Peyer's patch (tissue), 4 donors: ENCODE results near the gene SAE1. TPM values are rescaled to one million over a fixed set of nuclear protein-coding genes. Genes with fewer than 3 reads are reported as not detected.
A peak's percentile ranks its signal among the peaks of the same experiment; 100 is the strongest.

Experiments
- DNase-seq, 3 donors: peaks; one replicate each; pipeline ENCODE4 v3.0.0-alpha.2; 2017 to 2019
- H3K27ac ChIP-seq, 4 donors: fragments of 200-600 bp; sonication (generic); one replicate each; pipeline ENCODE4 v1.5.1; 2016 to 2019
- H3K27me3 ChIP-seq, 2 donors: fragments of 200-600 bp; sonication (generic); one replicate each; pipeline ENCODE4 v1.5.1; 2019
- H3K36me3 ChIP-seq, 3 donors: fragments of 200-600 bp; sonication (generic); one replicate each; pipeline ENCODE4 v1.5.1; 2016 to 2019
- H3K4me1 ChIP-seq, 4 donors: fragments of 200-600 bp; sonication (generic); one replicate each; pipeline ENCODE4 v1.5.1; 2016 to 2019
- H3K4me3 ChIP-seq, 4 donors: fragments of 200-600 bp; sonication (generic); 1 replicate in 3 of 4; 2 replicates in 1 of 4; pipeline ENCODE4 v1.5.1; 2016 to 2019; ENCODE audit warnings: mild to moderate bottlenecking in 1 of 4
- H3K9me3 ChIP-seq, 4 donors: fragments of 200-600 bp; sonication (generic); one replicate each; pipeline ENCODE4 v1.5.1; 2016 to 2019; ENCODE audit warnings: mild to moderate bottlenecking in 1 of 4
- CTCF ChIP-seq, 6 experiments: fragments of 450-650 bp in 4 of 6; fragments of 200-600 bp in 2 of 6; sonication (generic) in 1 of 6; IDR thresholded peaks; one replicate each; pipeline ENCODE4 v1.5.1; 2017 to 2019; ENCODE audit warnings: antibody characterized with exemption in 6 of 6, mild to moderate bottlenecking in 3 of 6, moderate library complexity in 1 of 6
- POLR2A ChIP-seq, 2 donors: fragments of 450-650 bp; IDR thresholded peaks; one replicate each; pipeline ENCODE4 v1.5.1; 2017; ENCODE audit warnings: antibody characterized with exemption in 2 of 2, mild to moderate bottlenecking in 2 of 2, moderate library complexity in 2 of 2
- total RNA-seq, 4 donors: library from RNA; depleted of rRNA; stranded (reverse); fragments of >200 nt; gene quantifications; one replicate each; pipeline ENCODE4 v1.1.0, GENCODE V29; 2016

Gene SAE1
- total RNA-seq, 4 donors from 2014 or later, result 35.9 to 73.4 (median 40.3) TPM

DNA sequence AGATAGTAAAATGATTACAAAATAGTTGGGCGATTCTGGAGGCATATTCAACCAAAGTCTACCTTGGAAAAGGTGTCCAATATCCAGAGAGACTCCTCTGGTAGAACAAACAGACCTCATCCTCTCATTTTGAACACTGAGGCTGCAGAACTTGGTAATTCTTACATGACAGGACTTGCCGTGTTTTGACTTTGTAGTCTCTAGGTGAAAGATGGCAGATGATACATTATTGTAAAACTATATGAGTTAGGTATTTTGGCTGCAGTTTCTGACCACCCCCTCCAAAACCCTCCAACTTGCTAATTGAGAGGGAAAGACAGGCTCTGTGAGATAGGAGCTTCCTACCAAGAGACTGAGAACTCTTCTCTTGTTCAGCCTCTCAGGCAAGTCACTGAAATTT, 22.6 kb downstream of the SAE1 start:
- DNase-seq, result no peak
- no peaks in the 10 kb centered on the region for H3K9me3 ChIP-seq
- peaks cover 0 to 54% (median 6%) of the 10 kb centered on the region in 3 donors for H3K36me3 ChIP-seq
- TF ChIP-seq CTCF (IDR thresholded peaks at IDR 0.05) (no peak), POLR2A (IDR thresholded peaks at IDR 0.05) (no peak)
- no peak overlapping the region for H3K4me3 ChIP-seq
- peaks cover 8 to 46% (median 16%) of the 10 kb centered on the region in 4 donors for H3K4me1 ChIP-seq
- H3K27ac ChIP-seq, result peak overlapping the region in 2 of 4 donors; percentile 21 to 55
- H3K27me3 ChIP-seq, result no peaks in the 10 kb centered on the region

DNA sequence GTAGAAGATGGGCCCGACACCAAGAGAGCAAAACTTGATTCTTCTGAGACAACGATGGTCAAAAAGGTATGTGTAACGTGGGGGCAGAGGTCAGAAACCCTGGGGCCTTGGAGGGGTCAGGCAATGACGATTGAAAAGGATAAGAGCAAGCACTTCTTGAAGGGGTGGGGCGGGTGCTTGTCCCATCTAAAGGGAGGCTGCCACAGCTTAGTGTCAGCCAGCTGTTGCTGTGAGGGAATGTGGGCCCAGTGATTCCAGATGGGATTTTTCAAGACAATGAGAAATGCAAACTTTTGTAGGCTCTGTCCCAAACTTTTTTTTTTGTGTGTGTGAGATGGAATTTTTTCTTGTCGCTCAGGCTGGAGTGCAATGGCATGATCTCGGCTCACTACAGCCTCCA, 24.5 kb downstream of the SAE1 start:
- Histone ChIP-seq H3K36me3 (peaks cover 0 to 54% (median 6%) of the 10 kb centered on the region in 3 donors), H3K27ac (peak overlapping the region in 2 of 4 donors; percentile 25 to 26), H3K4me1 (peaks cover 11 to 54% (median 22%) of the 10 kb centered on the region in 4 donors), H3K27me3 (no peaks in the 10 kb centered on the region), H3K4me3 (no peak overlapping the region), H3K9me3 (no peaks in the 10 kb centered on the region)
- TF ChIP-seq CTCF (IDR thresholded peaks at IDR 0.05), result no peak
- no peak for TF ChIP-seq POLR2A (IDR thresholded peaks at IDR 0.05)
- DNase-seq, result no peak

GRCh38 chr19:47156861-47157430, 26.3 kb downstream of the SAE1 start:
- peaks cover 11 to 50% (median 22%) of the 10 kb centered on the region in 4 donors for H3K4me1 ChIP-seq
- no peaks in the 10 kb centered on the region for H3K27me3 ChIP-seq
- no peak overlapping the region for H3K4me3 ChIP-seq
- H3K9me3 ChIP-seq, result no peaks in the 10 kb centered on the region
- no peak for DNase-seq
- H3K27ac ChIP-seq, result peak overlapping the region; percentile 66 to 86 (median 74)
- TF ChIP-seq POLR2A (IDR thresholded peaks at IDR 0.05) (no peak), CTCF (IDR thresholded peaks at IDR 0.05) (no peak)
- peaks cover 0 to 44% (median 0%) of the 10 kb centered on the region in 3 donors for H3K36me3 ChIP-seq

GRCh38 chr19:47157431-47158321, 27.0 kb downstream of the SAE1 start:
- peaks cover 0 to 39% (median 0%) of the 10 kb centered on the region in 3 donors for H3K36me3 ChIP-seq
- no peak for TF ChIP-seq POLR2A (IDR thresholded peaks at IDR 0.05)
- TF ChIP-seq CTCF (IDR thresholded peaks at IDR 0.05), result peak in 3 of 6 experiments; percentile 16 to 26 (median 25)
- peak overlapping the region; percentile 66 to 86 (median 74) for H3K27ac ChIP-seq
- H3K27me3 ChIP-seq, result no peaks in the 10 kb centered on the region
- H3K4me1 ChIP-seq, result peaks cover 11 to 43% (median 22%) of the 10 kb centered on the region in 4 donors
- H3K9me3 ChIP-seq, result no peaks in the 10 kb centered on the region
- peak; percentile 54 to 82 (median 77) for DNase-seq
- no peak overlapping the region for H3K4me3 ChIP-seq

DNA sequence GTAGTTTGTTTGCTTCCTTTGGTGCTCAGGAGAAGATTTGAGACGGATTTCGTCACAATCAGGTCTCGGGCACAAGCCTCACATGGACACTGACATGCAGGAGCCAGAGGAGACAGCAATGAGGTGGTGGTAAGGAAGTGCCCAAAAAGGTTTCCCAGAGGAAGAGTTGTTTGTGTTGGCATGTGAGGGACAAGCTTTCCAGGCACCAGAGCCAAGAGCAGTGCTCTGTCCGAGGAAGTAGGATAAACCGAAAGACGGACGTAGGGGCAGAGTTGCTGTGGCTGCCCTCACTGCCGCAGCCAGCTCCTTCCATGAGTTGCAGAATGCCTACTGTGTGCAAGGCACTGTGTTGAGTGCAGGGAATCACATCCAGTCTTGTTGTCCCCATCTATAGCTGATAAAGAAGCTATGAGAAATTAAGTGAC, 27.7 kb downstream of the SAE1 start:
- TF ChIP-seq CTCF (IDR thresholded peaks at IDR 0.05) (no peak), POLR2A (IDR thresholded peaks at IDR 0.05) (no peak)
- Histone ChIP-seq H3K4me3 (no peak overlapping the region), H3K36me3 (peaks cover 0 to 32% (median 0%) of the 10 kb centered on the region in 3 donors), H3K27me3 (no peaks in the 10 kb centered on the region), H3K4me1 (peaks cover 11 to 36% (median 22%) of the 10 kb centered on the region in 4 donors), H3K9me3 (no peaks in the 10 kb centered on the region), H3K27ac (peak overlapping the region; percentile 66 to 86 (median 74))
- DNase-seq, result no peak
